NT2/D1 (cell line): Measurements from ENCODE around the gene SLC6A5.

Experiments used
- YY1 ChIP-seq: IDR thresholded peaks from 2 replicates; pipeline ENCODE4 v1.6.1; 2011; ENCODE audit not compliant: insufficient read length, insufficient read depth
- ZNF274 ChIP-seq: IDR thresholded peaks from 2 replicates; pipeline ENCODE4 v1.6.1; 2011; ENCODE audit warnings: mild to moderate bottlenecking, low read depth, low read length

DNA sequence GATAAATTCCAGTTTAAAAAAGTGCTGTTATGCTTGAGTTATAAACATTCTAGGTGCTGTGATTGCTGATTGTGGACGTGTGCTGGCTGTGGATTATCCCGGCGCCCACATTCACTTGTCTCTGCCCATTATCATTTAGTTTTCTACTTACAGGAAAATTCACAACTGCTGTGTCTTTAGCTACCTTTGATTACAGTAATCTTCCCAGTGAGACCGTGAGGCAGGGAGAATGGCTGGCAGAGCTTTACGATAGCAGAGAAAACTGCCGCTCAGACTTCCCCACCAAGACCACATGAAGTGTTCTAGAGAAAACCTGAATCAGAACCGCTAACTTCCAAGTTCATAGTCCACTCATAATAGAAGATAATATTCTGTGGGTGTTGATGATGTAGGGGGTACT is 35.4 kb downstream of the SLC6A5 start:
- no peak for TF ChIP-seq ZNF274
- TF ChIP-seq YY1: no peak
